Fibroblast of pulmonary artery (primary cell): ENCODE results near the gene PRR4.

ENCODE experiments used
- DNase-seq: peaks from one replicate; pipeline ENCODE4 v3.0.0-alpha.2; 2010; ENCODE audit warnings: low read depth
- H3K4me3 ChIP-seq: replicated peaks from 2 replicates; pipeline ENCODE4 v1.5.1; 2011; ENCODE audit warnings: low read depth, mild to moderate bottlenecking, control low read depth, low read length, moderate library complexity
- TF ChIP-seq, protein P1 (sequence below): IDR thresholded peaks from 2 replicates; pipeline ENCODE4 v1.5.1; 2011; ENCODE audit warnings: mild to moderate bottlenecking, control low read depth, low read length, inconsistent platforms; ENCODE audit errors: missing control alignments

The PRR4 gene

DNA sequence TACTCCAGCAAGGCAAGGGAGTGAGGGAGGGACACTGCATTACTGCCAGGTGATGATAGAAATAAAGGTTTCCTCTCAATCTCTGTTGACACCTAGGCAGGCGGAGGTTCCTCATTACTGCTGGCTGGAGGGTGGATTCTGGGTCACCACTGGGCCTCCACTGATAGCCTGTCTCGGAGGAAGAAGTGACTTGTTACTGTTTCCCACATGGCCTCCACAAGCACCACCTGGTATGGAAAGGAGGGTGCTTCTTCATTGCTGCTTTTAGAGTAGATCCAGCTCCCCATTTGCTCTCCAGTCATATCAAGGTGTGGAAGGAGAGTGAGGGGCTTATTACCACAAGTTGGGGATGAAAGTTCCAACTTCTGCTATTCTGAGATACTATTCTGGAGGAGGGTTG lies 6.4 kb downstream of the PRR4 start:
- no peak for DNase-seq
- TF ChIP-seq, protein P1, sequence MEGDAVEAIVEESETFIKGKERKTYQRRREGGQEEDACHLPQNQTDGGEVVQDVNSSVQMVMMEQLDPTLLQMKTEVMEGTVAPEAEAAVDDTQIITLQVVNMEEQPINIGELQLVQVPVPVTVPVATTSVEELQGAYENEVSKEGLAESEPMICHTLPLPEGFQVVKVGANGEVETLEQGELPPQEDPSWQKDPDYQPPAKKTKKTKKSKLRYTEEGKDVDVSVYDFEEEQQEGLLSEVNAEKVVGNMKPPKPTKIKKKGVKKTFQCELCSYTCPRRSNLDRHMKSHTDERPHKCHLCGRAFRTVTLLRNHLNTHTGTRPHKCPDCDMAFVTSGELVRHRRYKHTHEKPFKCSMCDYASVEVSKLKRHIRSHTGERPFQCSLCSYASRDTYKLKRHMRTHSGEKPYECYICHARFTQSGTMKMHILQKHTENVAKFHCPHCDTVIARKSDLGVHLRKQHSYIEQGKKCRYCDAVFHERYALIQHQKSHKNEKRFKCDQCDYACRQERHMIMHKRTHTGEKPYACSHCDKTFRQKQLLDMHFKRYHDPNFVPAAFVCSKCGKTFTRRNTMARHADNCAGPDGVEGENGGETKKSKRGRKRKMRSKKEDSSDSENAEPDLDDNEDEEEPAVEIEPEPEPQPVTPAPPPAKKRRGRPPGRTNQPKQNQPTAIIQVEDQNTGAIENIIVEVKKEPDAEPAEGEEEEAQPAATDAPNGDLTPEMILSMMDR = no peak
- H3K4me3 ChIP-seq = no peak overlapping the region

DNA sequence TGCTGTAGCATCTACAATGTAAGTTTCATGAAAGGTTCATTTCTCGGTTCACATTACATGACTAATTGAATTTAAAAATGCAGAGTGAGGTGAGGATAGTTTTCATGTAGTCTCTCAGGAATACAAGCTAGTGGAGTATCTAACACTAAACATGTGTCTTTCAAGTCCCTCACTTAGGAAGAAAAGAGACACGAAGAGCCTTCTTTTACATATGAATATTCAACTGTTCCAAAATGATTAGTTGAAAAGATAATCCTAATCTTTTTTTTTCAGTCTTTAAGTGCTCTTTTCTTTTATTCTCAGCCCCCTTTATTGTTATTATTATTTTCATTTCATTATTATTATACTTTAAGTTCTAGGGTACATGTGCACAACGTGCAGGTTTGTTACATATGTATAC lies 10.8 kb downstream of the PRR4 start:
- H3K4me3 ChIP-seq = no peak overlapping the region
- TF ChIP-seq, protein P1 = no peak
- no peak for DNase-seq

DNA sequence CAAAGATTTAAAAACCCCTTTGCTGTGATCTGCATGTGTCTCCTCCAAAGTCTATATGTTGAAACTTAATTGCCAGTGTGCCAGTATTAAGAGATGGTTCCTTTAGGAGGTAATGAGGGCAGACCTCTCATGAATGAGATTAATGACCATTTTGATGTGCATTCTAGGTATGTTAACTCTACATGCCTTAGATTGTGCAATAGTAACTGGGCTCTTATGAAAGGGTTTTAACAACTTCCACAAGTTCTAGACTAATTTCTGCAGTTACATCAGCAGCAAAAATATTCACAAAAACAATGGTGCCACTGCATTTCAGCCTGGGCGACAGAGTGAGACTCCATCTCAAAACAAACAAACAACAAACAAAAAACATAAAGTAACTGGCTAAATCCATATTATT lies 19.3 kb downstream of the PRR4 start:
- no peak overlapping the region for H3K4me3 ChIP-seq
- DNase-seq = peak; percentile 30
- TF ChIP-seq, protein P1 = no peak

DNA sequence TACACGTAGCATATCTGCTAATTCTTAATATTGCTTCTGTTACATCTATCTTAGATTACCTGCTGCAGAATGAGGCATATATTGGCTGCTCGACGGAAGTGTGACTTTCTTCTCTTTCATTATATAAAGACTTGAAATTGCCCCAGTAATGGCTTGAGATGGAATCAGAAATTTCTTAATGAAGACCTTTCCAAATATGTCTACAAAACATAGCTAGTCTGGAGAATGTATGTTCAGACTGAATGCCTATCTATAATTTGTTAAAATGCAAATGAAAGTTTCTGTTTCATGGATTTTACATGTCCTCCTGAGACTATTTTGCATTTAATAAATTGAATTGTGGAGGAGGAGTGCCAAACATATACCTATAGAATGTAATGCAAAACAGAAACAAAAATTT lies 23.0 kb downstream of the PRR4 start, which contains the start of gene TAS2R10:
Gene TAS2R10 (minus strand): TSS at position 101 of the 400 bp plus-strand sequence. CDS start 89 bp downstream, at position 12.
- no peak within 1 kb of the TSS for H3K4me3 ChIP-seq
- no peak for DNase-seq
- TF ChIP-seq, protein P1 = no peak

DNA sequence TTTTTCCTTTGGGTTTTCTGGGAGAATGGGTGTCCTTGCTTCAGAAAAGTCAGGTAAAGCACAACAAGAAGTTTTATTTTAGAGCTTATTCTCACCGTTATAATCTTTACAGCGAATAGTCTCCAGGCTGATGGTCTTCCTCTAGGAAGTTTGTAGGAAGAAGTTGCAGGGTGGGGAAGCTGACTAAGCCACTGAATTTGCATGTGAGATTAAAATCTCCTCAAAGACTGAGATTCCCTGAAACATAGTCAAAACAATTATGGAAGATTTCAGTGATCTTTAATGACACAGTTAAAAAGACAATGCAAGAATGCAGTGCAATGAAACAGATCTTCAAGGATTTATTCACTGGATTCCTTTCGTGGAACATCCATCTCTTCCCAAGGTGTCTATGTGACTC lies 24.3 kb downstream of the PRR4 start:
- DNase-seq = no peak
- no peak overlapping the region for H3K4me3 ChIP-seq
- TF ChIP-seq, protein P1 = no peak

DNA sequence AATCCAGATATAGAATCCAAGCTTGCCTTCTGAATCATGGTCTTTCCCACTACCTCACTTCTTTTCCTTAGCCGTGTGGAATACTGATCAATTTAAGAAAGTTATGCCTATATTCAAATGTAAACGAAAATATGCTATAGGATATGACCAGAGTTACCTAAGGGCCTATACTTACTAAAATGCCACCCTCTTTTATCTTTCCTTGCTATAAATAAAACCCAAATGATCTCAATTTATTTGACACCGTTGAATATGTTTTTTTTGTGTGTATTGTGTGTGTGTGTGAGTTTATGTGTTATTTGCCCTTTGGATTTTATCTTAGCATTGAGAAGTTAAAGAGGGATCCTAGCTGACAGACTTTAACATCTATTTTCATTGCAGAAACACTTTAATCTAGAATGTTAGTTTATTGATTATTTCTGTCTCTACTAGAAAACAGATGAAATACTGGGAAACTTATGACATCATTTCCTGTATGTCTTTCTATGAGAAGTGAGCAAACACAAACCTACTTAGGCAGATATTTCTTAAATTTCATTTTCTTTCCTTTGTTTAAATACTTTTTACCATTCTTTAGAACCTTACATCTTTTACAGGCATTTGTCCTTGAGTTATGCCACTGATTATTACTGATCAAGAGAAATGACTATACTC lies 37.3 kb downstream of the PRR4 start:
- DNase-seq = no peak
- TF ChIP-seq, protein P1 = no peak
- H3K4me3 ChIP-seq = no peak overlapping the region

DNA sequence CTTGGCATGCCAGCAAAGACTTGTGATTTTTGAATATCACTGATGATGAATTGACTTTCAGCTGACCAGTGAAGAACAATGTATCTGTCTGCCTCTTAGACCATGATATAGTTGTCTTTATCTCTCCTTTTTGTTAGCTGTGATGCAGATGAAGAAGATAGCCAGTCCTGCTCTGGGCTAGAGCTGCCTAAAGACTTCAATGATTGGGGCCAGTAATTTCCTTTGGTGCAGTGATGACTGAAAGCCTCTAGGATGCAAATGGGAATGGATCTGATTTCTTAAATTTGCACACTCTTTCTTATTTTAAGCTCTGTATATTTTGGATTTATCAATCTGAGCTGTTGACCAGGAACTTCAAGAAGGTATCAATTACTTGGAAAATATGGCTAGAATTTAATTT lies 39.2 kb downstream of the PRR4 start, which contains the start of gene TAS2R9:
Gene TAS2R9 (minus strand): TSS at position 101 of the 400 bp plus-strand sequence. CDS start 93 bp downstream, at position 8.
- no peak for DNase-seq
- no peak within 1 kb of the TSS for H3K4me3 ChIP-seq
- TF ChIP-seq, protein P1 = no peak
